Mononuclear cell (primary cell): Measurements from ENCODE around the gene GOLGB1. TPM values are rescaled to one million over a fixed set of nuclear protein-coding genes. Genes with fewer than 3 reads are reported as not detected.
"Not testable (repeated sequence)": the region's sequence is repeated elsewhere in the genome, so short reads cannot be mapped to it uniquely, and the experiment has no call there.

ENCODE experiments used
- H3K27me3 ChIP-seq: 2 replicates; pipeline ENCODE4 v1.6.0; 2011; ENCODE audit warnings: low read length, control low read depth; ENCODE audit not compliant: insufficient read depth
- H3K4me1 ChIP-seq: 2 replicates; pipeline ENCODE4 v1.5.1; 2011; ENCODE audit warnings: mild to moderate bottlenecking, low read length, control low read depth; ENCODE audit not compliant: insufficient read depth
- H3K4me3 ChIP-seq: 2 replicates; pipeline ENCODE4 v1.5.1; 2011; ENCODE audit warnings: mild to moderate bottlenecking, low read length, moderate library complexity
- H3K9me3 ChIP-seq: 2 replicates; pipeline ENCODE4 v1.5.1; 2011; ENCODE audit warnings: low read depth, mild to moderate bottlenecking, control low read depth, low read length
- total RNA-seq: library from RNA; depleted of rRNA; stranded (reverse); fragments of >200 nt; gene quantifications from one replicate; pipeline ENCODE4 v1.2.3, GENCODE V29; 2012

The GOLGB1 gene, protein sequence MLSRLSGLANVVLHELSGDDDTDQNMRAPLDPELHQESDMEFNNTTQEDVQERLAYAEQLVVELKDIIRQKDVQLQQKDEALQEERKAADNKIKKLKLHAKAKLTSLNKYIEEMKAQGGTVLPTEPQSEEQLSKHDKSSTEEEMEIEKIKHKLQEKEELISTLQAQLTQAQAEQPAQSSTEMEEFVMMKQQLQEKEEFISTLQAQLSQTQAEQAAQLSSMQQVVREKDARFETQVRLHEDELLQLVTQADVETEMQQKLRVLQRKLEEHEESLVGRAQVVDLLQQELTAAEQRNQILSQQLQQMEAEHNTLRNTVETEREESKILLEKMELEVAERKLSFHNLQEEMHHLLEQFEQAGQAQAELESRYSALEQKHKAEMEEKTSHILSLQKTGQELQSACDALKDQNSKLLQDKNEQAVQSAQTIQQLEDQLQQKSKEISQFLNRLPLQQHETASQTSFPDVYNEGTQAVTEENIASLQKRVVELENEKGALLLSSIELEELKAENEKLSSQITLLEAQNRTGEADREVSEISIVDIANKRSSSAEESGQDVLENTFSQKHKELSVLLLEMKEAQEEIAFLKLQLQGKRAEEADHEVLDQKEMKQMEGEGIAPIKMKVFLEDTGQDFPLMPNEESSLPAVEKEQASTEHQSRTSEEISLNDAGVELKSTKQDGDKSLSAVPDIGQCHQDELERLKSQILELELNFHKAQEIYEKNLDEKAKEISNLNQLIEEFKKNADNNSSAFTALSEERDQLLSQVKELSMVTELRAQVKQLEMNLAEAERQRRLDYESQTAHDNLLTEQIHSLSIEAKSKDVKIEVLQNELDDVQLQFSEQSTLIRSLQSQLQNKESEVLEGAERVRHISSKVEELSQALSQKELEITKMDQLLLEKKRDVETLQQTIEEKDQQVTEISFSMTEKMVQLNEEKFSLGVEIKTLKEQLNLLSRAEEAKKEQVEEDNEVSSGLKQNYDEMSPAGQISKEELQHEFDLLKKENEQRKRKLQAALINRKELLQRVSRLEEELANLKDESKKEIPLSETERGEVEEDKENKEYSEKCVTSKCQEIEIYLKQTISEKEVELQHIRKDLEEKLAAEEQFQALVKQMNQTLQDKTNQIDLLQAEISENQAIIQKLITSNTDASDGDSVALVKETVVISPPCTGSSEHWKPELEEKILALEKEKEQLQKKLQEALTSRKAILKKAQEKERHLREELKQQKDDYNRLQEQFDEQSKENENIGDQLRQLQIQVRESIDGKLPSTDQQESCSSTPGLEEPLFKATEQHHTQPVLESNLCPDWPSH (N-terminal part only)
- total RNA-seq: 36.3 TPM

DNA sequence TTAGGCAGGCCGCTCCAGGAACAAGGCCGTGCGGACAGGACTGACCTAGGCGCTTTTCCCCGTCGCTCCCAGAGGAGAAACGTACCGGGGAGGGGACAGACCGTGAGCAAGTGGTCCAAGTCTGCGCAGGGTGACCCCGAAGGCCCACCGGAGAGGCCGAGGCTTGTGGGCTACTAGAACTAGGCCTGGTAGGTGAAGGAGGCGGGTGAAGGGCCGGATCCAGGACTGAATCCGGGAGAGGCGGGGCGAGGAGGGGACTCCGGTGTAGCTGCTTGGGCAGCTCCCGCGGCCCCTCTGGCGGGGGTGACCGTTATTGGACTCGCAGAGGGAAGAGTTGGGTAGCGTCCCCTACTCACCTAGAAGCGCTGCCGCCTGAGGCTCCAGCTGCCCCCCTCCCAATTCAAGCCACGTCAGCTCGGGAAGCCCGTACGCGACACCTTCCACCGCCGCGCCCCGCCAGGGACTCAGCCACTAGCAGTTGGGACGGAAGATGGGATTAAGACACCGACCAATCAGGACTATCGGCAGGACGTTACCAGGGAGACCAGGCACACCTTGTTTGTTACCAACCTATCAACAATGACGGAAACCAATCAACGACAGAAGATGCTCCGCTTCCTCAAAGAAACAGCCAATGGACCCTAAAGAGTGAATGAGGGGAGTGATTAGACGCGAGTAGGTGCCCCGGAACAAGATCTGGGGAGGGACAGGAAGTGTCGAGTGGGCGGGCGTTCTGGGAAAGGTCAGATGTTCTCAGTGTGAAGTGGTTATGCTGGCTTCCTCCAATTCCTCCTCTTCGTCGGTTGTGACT, at the start of gene GOLGB1:
TSS of gene GOLGB1 (minus strand) at position 466 of the 811 bp plus-strand sequence. CDS start 18,770 bp downstream, outside the sequence.
- Histone ChIP-seq H3K27me3 (no peaks in the 10 kb centered on the region), H3K9me3 (no peaks in the 10 kb centered on the region), H3K4me3 (peak within 1 kb of the TSS; percentile 84), H3K4me1 (peaks cover 16% of the 10 kb centered on the region)

DNA sequence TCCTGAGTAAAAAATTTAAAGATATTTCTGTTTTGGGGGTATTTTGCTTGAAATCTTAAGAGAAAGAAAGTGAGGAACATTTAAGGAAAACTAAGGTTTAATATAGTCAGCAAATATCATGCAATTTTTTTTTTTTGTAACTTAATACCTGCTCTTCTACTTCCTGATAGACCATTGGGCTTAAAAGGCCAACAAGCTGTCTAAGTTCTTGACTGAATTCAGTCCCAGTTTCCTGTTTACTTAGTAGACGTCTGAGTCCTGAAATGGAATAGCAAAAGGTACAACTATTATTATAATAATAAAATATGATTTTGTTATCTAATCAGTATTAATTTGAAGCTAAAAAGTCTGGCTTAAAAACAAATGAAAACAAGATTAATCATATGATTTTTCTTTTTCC, 47.4 kb upstream of the GOLGB1 start:
- Histone ChIP-seq H3K4me3 (no peak overlapping the region), H3K27me3 (no peaks in the 10 kb centered on the region), H3K4me1 (no peaks in the 10 kb centered on the region), H3K9me3 (no peaks in the 10 kb centered on the region)

DNA sequence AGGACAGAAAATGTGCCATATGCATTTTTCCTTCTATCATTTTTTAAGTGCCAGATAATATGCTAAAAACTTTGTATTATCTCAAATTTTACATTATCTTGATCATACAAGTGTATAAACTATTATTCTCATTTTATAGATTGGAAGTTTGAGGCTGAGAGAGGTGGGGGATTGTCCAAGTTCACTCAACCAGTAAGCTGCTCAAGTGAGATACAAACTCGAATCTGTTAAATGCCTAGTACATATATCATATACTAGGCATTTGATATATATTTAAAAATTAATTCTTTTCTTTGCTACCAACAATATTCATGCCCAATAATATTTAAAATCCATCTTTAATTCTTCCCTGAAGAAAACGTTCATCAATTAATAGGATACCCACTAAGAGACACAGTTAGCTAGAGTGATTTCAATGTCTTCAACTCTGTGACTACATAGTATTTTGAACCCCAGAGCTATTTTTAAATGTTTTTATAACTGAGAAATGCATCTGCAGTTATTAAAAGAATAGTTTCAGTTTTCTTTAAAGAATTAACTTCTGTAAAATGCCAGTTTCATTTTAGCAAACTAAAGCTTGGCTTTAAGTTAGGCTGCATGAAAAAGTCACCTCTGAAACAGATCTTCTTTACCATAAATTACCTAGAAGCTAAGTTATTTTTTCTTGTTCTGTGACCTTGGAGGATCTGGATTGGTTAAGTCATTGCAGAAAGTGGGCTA, 44.9 kb upstream of the GOLGB1 start:
- no peak overlapping the region for H3K4me3 ChIP-seq
- no peaks in the 10 kb centered on the region for H3K4me1 ChIP-seq
- H3K9me3 ChIP-seq: no peaks in the 10 kb centered on the region
- no peaks in the 10 kb centered on the region for H3K27me3 ChIP-seq

- H3K27me3 ChIP-seq: no peaks in the 10 kb centered on the region
- no peaks in the 10 kb centered on the region for H3K9me3 ChIP-seq
- no peaks in the 10 kb centered on the region for H3K4me1 ChIP-seq
- H3K4me3 ChIP-seq: no peak overlapping the region
Observed at GRCh38 chr3:121793078-121793477, 43.5 kb upstream of the GOLGB1 start.

DNA sequence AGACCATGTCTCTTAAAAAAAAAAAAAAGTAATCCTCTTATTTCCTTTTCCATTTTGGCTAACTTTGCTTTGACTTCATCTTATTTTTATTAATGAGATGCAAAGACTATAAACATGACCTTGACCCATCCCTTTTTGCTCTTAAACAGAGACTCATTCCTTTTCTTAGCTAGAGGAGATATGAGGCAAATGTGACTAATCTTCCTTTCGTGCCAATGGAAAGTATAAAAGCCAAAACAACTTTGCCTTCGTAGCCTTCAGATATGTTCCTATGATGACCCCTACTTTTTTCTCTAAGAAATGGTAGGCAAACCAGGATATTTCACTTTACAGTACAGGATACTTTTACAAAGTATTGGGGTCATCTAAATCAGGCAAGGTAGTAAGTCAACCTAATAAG, 36.9 kb upstream of the GOLGB1 start:
- Histone ChIP-seq H3K4me1 (no peaks in the 10 kb centered on the region), H3K4me3 (no peak overlapping the region), H3K9me3 (no peaks in the 10 kb centered on the region), H3K27me3 (no peaks in the 10 kb centered on the region)

DNA sequence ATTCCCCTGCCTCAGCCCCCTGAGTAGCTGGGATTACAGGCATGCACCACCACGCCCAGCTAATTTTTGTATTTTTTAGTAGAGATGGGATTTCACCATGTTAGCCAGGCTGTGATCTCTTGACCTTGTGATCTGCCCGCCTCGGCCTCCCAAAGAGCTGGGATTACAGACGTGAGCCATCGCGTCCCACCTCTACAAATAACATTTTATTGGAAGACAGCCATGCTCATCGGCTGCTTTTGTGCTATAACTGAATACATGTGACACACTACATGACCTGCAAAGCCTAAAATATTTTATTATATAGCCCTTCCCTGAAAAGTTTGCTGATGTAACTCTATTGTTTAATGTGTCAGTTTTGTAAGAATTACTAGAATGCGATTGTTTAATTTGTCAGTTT, 33.2 kb upstream of the GOLGB1 start:
- not testable (repeated sequence) for H3K27me3 ChIP-seq, H3K9me3 ChIP-seq

GRCh38 chr3:121781611-121782010, 32.1 kb upstream of the GOLGB1 start:
- H3K4me1 ChIP-seq: no peaks in the 10 kb centered on the region
- no peaks in the 10 kb centered on the region for H3K27me3 ChIP-seq
- no peak overlapping the region for H3K4me3 ChIP-seq
- H3K9me3 ChIP-seq: no peaks in the 10 kb centered on the region

More for the DNA sequence above, 33.2 kb upstream of the GOLGB1 start:
- H3K4me3 ChIP-seq, H3K4me1 ChIP-seq: not testable (repeated sequence)

GRCh38 chr3:121775095-121775494, 25.6 kb upstream of the GOLGB1 start:
- H3K4me3 ChIP-seq, H3K9me3 ChIP-seq, H3K27me3 ChIP-seq, H3K4me1 ChIP-seq: not testable (repeated sequence)

DNA sequence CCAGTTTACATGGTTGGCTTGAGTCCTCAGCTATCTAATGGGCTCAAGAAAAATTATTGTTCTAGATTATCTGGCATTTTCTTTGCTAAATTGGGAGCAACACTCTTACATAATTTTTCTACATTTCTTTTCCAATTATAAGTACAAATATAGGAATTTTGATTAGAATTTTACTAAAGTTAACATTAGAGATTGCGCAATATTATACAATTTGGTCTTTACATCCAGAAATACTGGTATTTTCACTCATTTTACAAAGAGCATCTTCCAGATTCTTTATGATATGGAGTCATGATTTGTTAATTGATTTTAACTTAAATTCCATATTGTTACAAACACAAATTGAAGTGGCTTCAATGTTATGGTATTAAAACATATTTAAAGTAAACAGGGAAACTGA, 19.7 kb upstream of the GOLGB1 start:
- Histone ChIP-seq H3K9me3 (no peaks in the 10 kb centered on the region), H3K27me3 (no peaks in the 10 kb centered on the region)

GRCh38 chr3:121768452-121768851, 18.9 kb upstream of the GOLGB1 start:
- no peaks in the 10 kb centered on the region for H3K27me3 ChIP-seq
- no peaks in the 10 kb centered on the region for H3K4me1 ChIP-seq
- H3K4me3 ChIP-seq: no peak overlapping the region
- H3K9me3 ChIP-seq: no peaks in the 10 kb centered on the region

More for the DNA sequence above, 19.7 kb upstream of the GOLGB1 start:
- Histone ChIP-seq H3K4me1 (no peaks in the 10 kb centered on the region), H3K4me3 (no peak overlapping the region)

GRCh38 chr3:121759541-121760202, 10.1 kb upstream of the GOLGB1 start:
- Histone ChIP-seq H3K27me3 (no peaks in the 10 kb centered on the region), H3K9me3 (no peaks in the 10 kb centered on the region), H3K4me3 (no peak overlapping the region), H3K4me1 (no peaks in the 10 kb centered on the region)

GRCh38 chr3:121758727-121759450, 9.3 kb upstream of the GOLGB1 start:
- Histone ChIP-seq H3K4me3 (no peak overlapping the region), H3K27me3 (no peaks in the 10 kb centered on the region)

More at GRCh38 chr3:121758727-121759450, 9.3 kb upstream of the GOLGB1 start:
- H3K4me1 ChIP-seq: no peaks in the 10 kb centered on the region
- H3K9me3 ChIP-seq: no peaks in the 10 kb centered on the region
